Activated naive CD4-positive, alpha-beta T cell treated with anti-CD3 and anti-CD28 coated beads, Interleukin-2, amount 50 U/mL, for 72 hours (primary cell): ENCODE measurements around the gene DRC3. TPM values are rescaled to one million over a fixed set of nuclear protein-coding genes. Genes with fewer than 3 reads are reported as not detected.

Source experiments
- ATAC-seq, 2 donors: fragments of 150-1000 bp; cut with Tn5 transposase; 2 replicates each; pipeline ENCODE4 v1.10.0; 2021; ENCODE audit warnings: mild to moderate bottlenecking in 2 of 2, moderate library complexity in 2 of 2
- DNase-seq, 2 donors: peaks; one replicate each; pipeline ENCODE4 v3.0.0; 2021 to 2022; ENCODE audit warnings: low spot score in 2 of 2
- H3K27ac Mint-ChIP-seq, 2 donors: one replicate each; pipeline ENCODE4 v1.8.0; 2022; ENCODE audit warnings: mild to moderate bottlenecking in 2 of 2, mixed read lengths in 2 of 2
- H3K36me3 Mint-ChIP-seq, 2 donors: one replicate each; pipeline ENCODE4 v1.8.0; 2022; ENCODE audit warnings: mixed read lengths in 2 of 2
- H3K9me3 Mint-ChIP-seq, 2 donors: one replicate each; pipeline ENCODE4 v1.8.0; 2022; ENCODE audit warnings: mixed read lengths in 2 of 2
- total RNA-seq, 2 donors: library from RNA; stranded (reverse); gene quantifications; one replicate each; pipeline ENCODE4 v1.2.3, GENCODE V29; 2022

DRC3 gene
- total RNA-seq, result under 1 TPM; 0.05 to 0.12 TPM

- no peaks in the 10 kb centered on the region for H3K9me3 Mint-ChIP-seq
- DNase-seq (peak; percentile 100), ATAC-seq (peak; percentile 96 to 97)
- H3K27ac Mint-ChIP-seq, result peak within 1 kb of the TSS; percentile 77 to 95
- H3K36me3 Mint-ChIP-seq, result no peaks in the 10 kb centered on the region
Observed at GRCh38 chr17:17972126-17972951, at the start of gene DRC3, which contains the start of gene TOM1L2. TSS of gene DRC3 (plus strand) at chr17:17972862. CDS start at chr17:17977599, 4,737 bp downstream. TSS of gene TOM1L2 (minus strand) at chr17:17972400. CDS start at chr17:17972313, 87 bp downstream.

GRCh38 chr17:17924131-17924856 lies 48.4 kb upstream of the DRC3 start:
- Mint-ChIP-seq H3K9me3 (no peaks in the 10 kb centered on the region), H3K27ac (no peak overlapping the region), H3K36me3 (no peaks in the 10 kb centered on the region)
- DNase-seq (no peak), ATAC-seq (no peak)

- H3K36me3 Mint-ChIP-seq, result no peaks in the 10 kb centered on the region
- no peak for DNase-seq
- ATAC-seq, result no peak
- H3K27ac Mint-ChIP-seq, result peak overlapping the region in 1 of 2 donors; percentile 1
- H3K9me3 Mint-ChIP-seq, result no peaks in the 10 kb centered on the region
Observed at GRCh38 chr17:17924857-17925250, 47.8 kb upstream of the DRC3 start.

- Mint-ChIP-seq H3K9me3 (no peaks in the 10 kb centered on the region), H3K36me3 (no peaks in the 10 kb centered on the region), H3K27ac (no peak overlapping the region)
- DNase-seq, result no peak
- no peak for ATAC-seq
Observed at GRCh38 chr17:17926036-17926435, 46.6 kb upstream of the DRC3 start.

- Mint-ChIP-seq H3K36me3 (no peaks in the 10 kb centered on the region), H3K9me3 (no peaks in the 10 kb centered on the region), H3K27ac (no peak overlapping the region)
- DNase-seq (no peak), ATAC-seq (no peak)
Observed at GRCh38 chr17:17926840-17927449, 45.7 kb upstream of the DRC3 start.

- ATAC-seq (no peak), DNase-seq (no peak)
- H3K27ac Mint-ChIP-seq, result no peak overlapping the region
- no peaks in the 10 kb centered on the region for H3K36me3 Mint-ChIP-seq
- no peaks in the 10 kb centered on the region for H3K9me3 Mint-ChIP-seq
Observed at GRCh38 chr17:17928398-17929287, 44.0 kb upstream of the DRC3 start.

GRCh38 chr17:17929655-17930380 lies 42.8 kb upstream of the DRC3 start:
- Mint-ChIP-seq H3K27ac (no peak overlapping the region), H3K9me3 (no peaks in the 10 kb centered on the region), H3K36me3 (no peaks in the 10 kb centered on the region)
- ATAC-seq, result no peak
- DNase-seq, result no peak

- Mint-ChIP-seq H3K36me3 (no peaks in the 10 kb centered on the region), H3K27ac (no peak overlapping the region), H3K9me3 (no peaks in the 10 kb centered on the region)
- DNase-seq, result no peak
- ATAC-seq, result no peak
Observed at GRCh38 chr17:17930674-17931073, 42.0 kb upstream of the DRC3 start.

GRCh38 chr17:17931159-17931558 lies 41.5 kb upstream of the DRC3 start:
- H3K36me3 Mint-ChIP-seq, result no peaks in the 10 kb centered on the region

GRCh38 chr17:17933775-17934174 lies 38.9 kb upstream of the DRC3 start:
- DNase-seq (no peak), ATAC-seq (peak; percentile 54)
- no peaks in the 10 kb centered on the region for H3K36me3 Mint-ChIP-seq
- no peaks in the 10 kb centered on the region for H3K9me3 Mint-ChIP-seq
- H3K27ac Mint-ChIP-seq, result no peak overlapping the region

More at GRCh38 chr17:17931159-17931558, 41.5 kb upstream of the DRC3 start:
- no peaks in the 10 kb centered on the region for H3K9me3 Mint-ChIP-seq
- H3K27ac Mint-ChIP-seq, result no peak overlapping the region
- ATAC-seq (no peak), DNase-seq (no peak)

GRCh38 chr17:17934214-17934613 lies 38.4 kb upstream of the DRC3 start:
- Mint-ChIP-seq H3K9me3 (no peaks in the 10 kb centered on the region), H3K27ac (no peak overlapping the region), H3K36me3 (no peaks in the 10 kb centered on the region)
- DNase-seq (no peak), ATAC-seq (peak in 1 of 2 donors; percentile 58)

- no peak for ATAC-seq
Observed at GRCh38 chr17:17934806-17935205, 37.9 kb upstream of the DRC3 start.

GRCh38 chr17:17935321-17936271 lies 37.1 kb upstream of the DRC3 start:
- Mint-ChIP-seq H3K9me3 (no peaks in the 10 kb centered on the region), H3K27ac (peak overlapping the region in 1 of 2 donors; percentile 42), H3K36me3 (no peaks in the 10 kb centered on the region)
- no peak for ATAC-seq
- DNase-seq, result no peak

More at GRCh38 chr17:17934806-17935205, 37.9 kb upstream of the DRC3 start:
- Mint-ChIP-seq H3K36me3 (no peaks in the 10 kb centered on the region), H3K27ac (no peak overlapping the region), H3K9me3 (no peaks in the 10 kb centered on the region)
- no peak for DNase-seq

- H3K27ac Mint-ChIP-seq, result no peak overlapping the region
- DNase-seq (no peak), ATAC-seq (no peak)
- no peaks in the 10 kb centered on the region for H3K36me3 Mint-ChIP-seq
- no peaks in the 10 kb centered on the region for H3K9me3 Mint-ChIP-seq
Observed at GRCh38 chr17:17937201-17937853, 35.3 kb upstream of the DRC3 start.
